Effector memory CD4-positive, alpha-beta T cell (primary cell): ENCODE results near the gene ZSCAN25.

ENCODE experiments used
- DNase-seq, 3 donors: peaks; one replicate each; pipeline ENCODE4 v3.0.0-alpha.2; 2020
- H3K27ac ChIP-seq: 2 replicates; pipeline ENCODE4 v1.7.0; 2013; ENCODE audit warnings: mild to moderate bottlenecking, low read length, moderate library complexity; ENCODE audit not compliant: insufficient read depth, poor library complexity, severe bottlenecking
- H3K27me3 ChIP-seq: replicated peaks from 2 replicates; pipeline ENCODE4 v1.7.0; 2013; ENCODE audit warnings: mild to moderate bottlenecking, low read length; ENCODE audit not compliant: insufficient read depth, control insufficient read depth, poor library complexity, severe bottlenecking
- H3K36me3 ChIP-seq: 2 replicates; pipeline ENCODE4 v1.7.0; 2013; ENCODE audit warnings: mild to moderate bottlenecking, low read length, moderate library complexity; ENCODE audit not compliant: control insufficient read depth, insufficient read depth
- H3K4me1 ChIP-seq: 2 replicates; pipeline ENCODE4 v1.7.0; 2013; ENCODE audit warnings: low read length, mild to moderate bottlenecking; ENCODE audit not compliant: control insufficient read depth, insufficient read depth, poor library complexity, severe bottlenecking
- H3K4me3 ChIP-seq: 2 replicates; pipeline ENCODE4 v1.7.0; 2013; ENCODE audit warnings: low read length, low read depth, mild to moderate bottlenecking; ENCODE audit not compliant: insufficient read depth, poor library complexity, severe bottlenecking
- H3K9me3 ChIP-seq: 2 replicates; pipeline ENCODE4 v1.7.0; 2013; ENCODE audit warnings: mild to moderate bottlenecking, low read length, moderate library complexity; ENCODE audit not compliant: control insufficient read depth

ZSCAN25 gene

DNA sequence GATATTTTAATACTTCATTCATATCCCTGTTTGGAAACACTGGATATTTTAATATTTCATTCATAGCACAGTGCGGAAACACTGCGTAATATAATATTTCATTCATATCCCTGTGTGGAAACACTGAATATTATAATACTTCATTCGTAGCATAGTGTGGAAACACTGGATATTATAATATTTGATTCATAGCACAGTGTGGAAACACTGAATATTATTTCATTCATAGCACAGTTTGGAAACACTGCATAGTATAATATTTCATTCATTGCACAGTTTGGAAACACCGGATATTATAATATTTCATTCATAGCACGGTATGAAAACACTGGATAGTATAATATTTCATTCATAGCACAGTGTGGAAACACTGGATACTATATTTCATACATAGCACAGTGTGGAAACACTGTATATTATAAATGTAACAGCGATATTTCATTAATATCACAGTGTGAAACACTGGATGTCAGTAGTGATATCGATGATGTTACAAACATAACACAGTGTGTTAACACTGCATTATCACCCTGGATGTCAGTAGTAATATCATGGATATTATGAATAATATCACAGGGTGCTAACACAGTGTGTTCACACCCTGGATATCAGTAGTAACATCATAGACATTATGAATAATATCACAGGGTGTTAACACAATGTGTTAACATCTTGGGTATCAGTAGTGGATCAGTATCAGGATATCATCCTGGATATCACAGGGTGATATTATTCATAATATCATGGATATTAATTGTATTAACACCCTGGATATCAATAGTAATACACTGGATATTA is 21.6 kb upstream of the ZSCAN25 start:
- no peaks in the 10 kb centered on the region for H3K36me3 ChIP-seq
- H3K9me3 ChIP-seq: no peaks in the 10 kb centered on the region
- H3K27ac ChIP-seq: no peak overlapping the region
- H3K4me3 ChIP-seq: no peak overlapping the region
- H3K4me1 ChIP-seq: no peaks in the 10 kb centered on the region
- DNase-seq: no peak
- H3K27me3 ChIP-seq: no peaks in the 10 kb centered on the region

DNA sequence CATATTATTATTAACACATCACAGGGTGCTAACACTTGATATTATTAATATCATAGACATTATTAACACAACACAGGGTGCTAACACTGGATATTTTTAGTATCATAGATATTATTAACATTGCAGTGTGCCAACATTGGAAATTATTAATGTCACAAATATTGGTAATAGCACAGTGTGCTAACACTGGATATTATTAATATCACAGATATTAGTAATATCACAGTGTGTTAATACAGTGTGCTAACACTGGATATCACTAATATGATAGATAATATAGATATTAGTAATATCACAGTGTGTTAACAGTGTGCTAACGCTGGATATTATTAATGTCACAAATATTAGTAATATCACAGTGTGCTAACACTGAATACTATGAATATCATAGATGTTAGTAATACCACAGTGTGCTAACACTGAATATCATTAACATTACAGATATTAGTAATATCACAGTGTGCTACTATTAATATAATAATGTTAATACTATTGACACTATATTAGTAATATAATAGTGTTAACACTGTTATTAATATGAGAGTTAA is 20.3 kb upstream of the ZSCAN25 start:
- no peaks in the 10 kb centered on the region for H3K4me1 ChIP-seq
- no peak overlapping the region for H3K4me3 ChIP-seq
- H3K27me3 ChIP-seq: no peaks in the 10 kb centered on the region
- no peak overlapping the region for H3K27ac ChIP-seq
- no peaks in the 10 kb centered on the region for H3K9me3 ChIP-seq
- no peaks in the 10 kb centered on the region for H3K36me3 ChIP-seq
- no peak for DNase-seq

DNA sequence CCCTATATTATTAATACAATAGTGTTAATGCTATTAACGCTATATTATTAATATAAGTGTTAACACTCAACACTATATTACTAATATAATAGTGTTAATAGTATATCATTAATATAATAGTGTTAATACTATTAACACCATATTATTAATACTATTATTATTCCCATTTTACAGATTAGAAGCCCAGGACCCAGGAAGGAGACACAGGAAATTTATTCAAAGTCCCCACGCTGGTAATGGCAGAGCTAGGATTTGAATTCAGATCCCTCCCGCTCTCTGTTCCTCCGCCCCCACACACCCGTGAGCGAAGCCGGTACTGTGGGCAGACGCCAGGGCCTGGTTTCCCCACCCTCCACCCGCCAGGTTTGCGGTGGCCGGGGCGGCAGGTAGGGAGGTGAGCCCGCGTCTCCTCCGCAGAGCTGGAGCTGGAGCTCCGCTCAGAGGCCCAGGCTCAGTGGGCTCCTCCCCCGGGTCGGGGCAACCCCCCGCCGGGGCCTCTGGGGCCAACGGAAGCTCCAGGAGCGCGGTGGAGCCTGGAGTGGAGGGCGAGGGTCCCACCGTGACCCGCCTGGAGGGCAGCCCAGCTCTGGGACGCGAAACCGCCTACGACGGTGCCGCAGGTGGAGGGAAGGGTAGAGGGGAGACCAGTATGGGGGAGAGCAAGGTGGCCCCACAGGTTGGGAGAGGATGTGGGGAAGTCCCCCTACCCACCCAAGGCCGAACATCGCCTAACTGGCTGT is 18.8 kb upstream of the ZSCAN25 start, which contains the start of gene TMEM225B:
Gene TMEM225B, plus strand, starts transcription at position 506 of the 740 bp plus-strand sequence. CDS start 6,122 bp downstream, outside the sequence.
- Histone ChIP-seq H3K27me3 (no peaks in the 10 kb centered on the region), H3K27ac (no peak within 1 kb of the TSS), H3K4me1 (no peaks in the 10 kb centered on the region), H3K9me3 (no peaks in the 10 kb centered on the region), H3K36me3 (no peaks in the 10 kb centered on the region), H3K4me3 (no peak within 1 kb of the TSS)
- DNase-seq: no peak

DNA sequence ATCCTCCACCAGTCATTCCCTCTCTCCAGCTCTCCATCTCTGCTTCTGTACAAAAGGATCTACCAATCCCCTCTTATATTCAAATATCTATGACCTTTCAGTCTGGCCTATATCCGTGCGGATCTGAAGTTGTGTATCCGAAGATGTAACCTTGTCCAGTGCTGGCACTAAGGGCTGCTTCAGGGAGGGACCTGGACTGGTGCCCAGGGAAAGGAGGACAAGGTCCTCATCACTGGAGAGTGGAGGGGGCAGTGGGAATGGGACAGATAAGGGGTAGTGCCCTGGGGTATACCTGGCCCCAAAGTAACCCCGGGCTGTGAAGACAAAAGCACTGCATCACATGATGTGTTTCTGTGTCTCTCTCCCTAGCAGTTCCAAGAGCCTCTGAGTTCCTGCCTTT is 16.9 kb upstream of the ZSCAN25 start:
- H3K27me3 ChIP-seq: no peaks in the 10 kb centered on the region
- no peaks in the 10 kb centered on the region for H3K9me3 ChIP-seq
- H3K27ac ChIP-seq: no peak overlapping the region
- H3K36me3 ChIP-seq: no peaks in the 10 kb centered on the region
- no peak for DNase-seq
- no peaks in the 10 kb centered on the region for H3K4me1 ChIP-seq
- H3K4me3 ChIP-seq: no peak overlapping the region

DNA sequence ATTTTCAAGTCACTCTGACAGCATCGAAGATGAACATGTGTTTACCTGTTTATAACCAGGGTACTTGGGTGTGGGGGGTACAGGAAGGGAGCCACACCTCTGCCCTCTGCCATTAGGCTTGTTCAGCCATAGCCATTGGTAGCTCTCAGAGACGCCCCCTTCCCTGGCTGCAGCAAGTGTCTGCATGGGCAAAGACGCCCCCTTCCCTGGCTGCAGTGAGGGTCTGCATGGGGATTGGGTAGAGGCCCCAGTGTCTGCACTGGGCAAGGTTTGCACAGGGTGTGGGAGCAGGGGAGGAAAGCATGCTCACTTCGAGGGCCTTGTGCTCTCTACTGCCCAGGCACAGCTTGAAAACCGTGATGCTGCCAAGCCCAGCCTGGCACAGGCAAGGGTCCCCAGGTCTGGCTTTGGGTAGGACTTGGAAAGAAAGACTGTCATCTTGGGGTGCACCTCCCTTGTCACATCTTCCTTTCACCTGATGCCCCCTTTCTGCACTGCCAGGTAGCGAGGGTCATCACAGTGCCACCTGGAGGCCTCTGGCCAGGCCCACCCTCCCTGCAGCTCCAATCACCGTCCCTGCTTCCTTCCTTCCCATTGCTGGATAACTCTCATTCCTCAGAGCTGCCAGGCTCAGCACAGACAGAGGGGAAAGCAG is 15.0 kb upstream of the ZSCAN25 start:
- H3K4me1 ChIP-seq: no peaks in the 10 kb centered on the region
- no peaks in the 10 kb centered on the region for H3K9me3 ChIP-seq
- DNase-seq: no peak
- H3K27me3 ChIP-seq: no peaks in the 10 kb centered on the region
- no peak overlapping the region for H3K4me3 ChIP-seq
- no peaks in the 10 kb centered on the region for H3K36me3 ChIP-seq
- H3K27ac ChIP-seq: no peak overlapping the region

DNA sequence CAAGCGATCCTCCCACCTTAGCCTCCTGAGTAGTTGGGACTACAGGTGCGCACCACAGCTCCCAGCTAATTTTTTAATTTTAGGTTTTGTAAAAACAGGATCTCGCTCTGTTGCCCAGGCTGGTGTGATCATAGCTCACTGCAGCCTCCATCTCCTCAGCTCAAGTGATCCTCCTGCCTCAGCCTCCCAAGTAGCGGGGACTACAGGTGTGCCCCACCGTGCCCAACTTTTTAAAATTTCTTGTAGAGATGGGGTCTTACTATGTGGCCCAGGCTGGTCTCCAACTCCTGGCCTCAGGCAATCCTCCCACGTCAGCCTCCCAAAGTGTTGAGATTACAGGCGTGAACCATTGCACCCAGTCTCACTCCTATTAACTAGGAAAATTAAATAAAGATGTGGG is 11.2 kb upstream of the ZSCAN25 start:
- H3K4me3 ChIP-seq: no peak overlapping the region
- H3K27me3 ChIP-seq: no peaks in the 10 kb centered on the region
- no peak for DNase-seq
- H3K4me1 ChIP-seq: no peaks in the 10 kb centered on the region
- H3K36me3 ChIP-seq: no peaks in the 10 kb centered on the region
- H3K9me3 ChIP-seq: no peaks in the 10 kb centered on the region
- no peak overlapping the region for H3K27ac ChIP-seq

DNA sequence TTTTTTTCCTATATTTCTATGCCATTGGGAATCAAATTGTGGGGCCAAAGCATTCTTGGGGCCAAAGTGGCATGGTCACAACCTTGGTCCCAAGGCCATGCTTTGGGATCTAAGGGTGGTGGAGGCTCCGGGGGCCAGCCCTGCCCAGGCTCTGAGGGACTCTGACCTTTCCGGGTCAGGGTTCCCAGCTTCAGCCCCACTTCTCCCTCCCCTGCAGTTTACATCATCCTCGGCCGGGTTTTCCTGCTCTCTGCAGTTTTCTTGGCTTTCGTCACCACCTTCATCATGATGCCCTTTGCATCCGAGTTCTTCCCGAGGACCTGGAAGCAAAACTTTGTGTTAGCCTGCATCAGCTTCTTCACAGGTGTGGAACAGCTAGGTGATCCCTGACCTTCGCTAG is 10.2 kb upstream of the ZSCAN25 start:
- no peak for DNase-seq
- H3K9me3 ChIP-seq: no peaks in the 10 kb centered on the region
- no peaks in the 10 kb centered on the region for H3K36me3 ChIP-seq
- no peaks in the 10 kb centered on the region for H3K27me3 ChIP-seq
- H3K4me1 ChIP-seq: no peaks in the 10 kb centered on the region
- no peak overlapping the region for H3K27ac ChIP-seq
- no peak overlapping the region for H3K4me3 ChIP-seq

DNA sequence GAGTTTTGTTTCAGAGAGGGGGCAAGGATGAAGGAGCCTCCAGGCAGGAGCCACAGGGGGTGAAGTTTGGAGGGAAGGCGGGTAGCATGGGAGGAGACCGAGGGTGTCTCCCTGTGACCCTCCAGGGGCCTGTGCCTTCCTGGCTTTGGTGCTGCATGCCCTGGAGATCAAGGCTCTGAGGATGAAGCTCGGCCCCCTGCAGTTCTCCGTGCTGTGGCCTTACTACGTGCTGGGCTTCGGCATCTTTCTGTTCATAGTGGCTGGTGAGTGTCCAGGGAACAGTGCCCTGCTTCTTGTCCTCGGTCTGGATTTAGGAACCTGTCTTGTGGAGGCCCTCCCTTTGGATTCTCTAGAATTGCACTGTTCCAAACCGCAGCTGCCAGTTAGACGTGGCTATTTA is 9.2 kb upstream of the ZSCAN25 start:
- H3K4me1 ChIP-seq: no peaks in the 10 kb centered on the region
- no peaks in the 10 kb centered on the region for H3K27me3 ChIP-seq
- no peaks in the 10 kb centered on the region for H3K36me3 ChIP-seq
- H3K27ac ChIP-seq: no peak overlapping the region
- H3K9me3 ChIP-seq: no peaks in the 10 kb centered on the region
- no peak overlapping the region for H3K4me3 ChIP-seq
- DNase-seq: no peak

DNA sequence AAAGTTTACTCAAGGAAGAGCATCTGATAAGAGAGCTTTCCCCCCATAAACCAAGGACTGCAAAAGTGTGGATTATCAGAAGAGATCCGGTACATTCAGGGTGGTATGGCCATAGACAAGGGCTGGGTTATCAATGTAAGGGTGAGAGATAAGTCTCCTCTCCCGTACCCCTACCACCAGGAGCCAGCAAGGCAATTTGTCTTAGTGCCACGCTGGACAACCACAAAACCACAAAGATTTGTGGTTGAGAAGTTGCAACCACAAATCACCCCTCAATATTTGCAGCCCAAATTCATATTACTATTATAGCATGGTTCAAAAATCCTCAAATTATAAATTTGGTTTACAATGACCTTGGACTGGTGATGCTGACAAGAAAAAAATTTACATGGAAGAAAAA is 2.3 kb upstream of the ZSCAN25 start:
- Histone ChIP-seq H3K4me1 (no peaks in the 10 kb centered on the region), H3K27me3 (no peaks in the 10 kb centered on the region), H3K4me3 (no peak overlapping the region), H3K27ac (no peak overlapping the region), H3K36me3 (peaks cover 10% of the 10 kb centered on the region), H3K9me3 (no peaks in the 10 kb centered on the region)
- no peak for DNase-seq

DNA sequence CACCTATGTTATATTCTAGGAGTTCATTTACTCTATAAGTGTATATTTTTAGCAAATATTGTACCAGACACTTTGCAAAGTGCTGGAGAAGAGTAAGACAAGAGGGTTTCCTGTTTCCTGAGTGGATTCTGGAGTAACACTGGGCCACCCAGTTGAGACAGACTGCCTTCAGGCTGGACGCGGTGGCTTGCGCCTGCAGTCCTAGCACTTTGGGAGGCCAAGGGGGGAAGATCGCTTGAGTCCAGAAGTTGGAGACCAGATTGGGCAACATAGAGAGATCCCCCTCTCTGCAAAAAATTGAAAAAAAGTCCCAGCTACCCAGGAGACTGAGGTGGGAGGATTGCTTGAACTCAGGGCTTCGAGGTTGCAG is 772 bp upstream of the ZSCAN25 start:
- no peak for DNase-seq
- peak overlapping the region; percentile 87 for H3K4me3 ChIP-seq
- H3K27ac ChIP-seq: no peak overlapping the region

More for the DNA sequence above, 772 bp upstream of the ZSCAN25 start:
- H3K4me1 ChIP-seq: no peaks in the 10 kb centered on the region
- no peaks in the 10 kb centered on the region for H3K27me3 ChIP-seq
- peaks cover 25% of the 10 kb centered on the region for H3K36me3 ChIP-seq
- no peaks in the 10 kb centered on the region for H3K9me3 ChIP-seq
